ENCODE results near the gene DNAJC5. TPM values are rescaled to one million over a fixed set of nuclear protein-coding genes. Genes with fewer than 3 reads are reported as not detected.

Gene DNAJC5
- total and polyA plus RNA-seq, 8 donors: 20.1 to 31.5 (median 27.8) TPM

GRCh38 chr20:63930971-63931553 lies 36.1 kb downstream of the DNAJC5 start:
- H3K9me3 ChIP-seq: no peaks in the 10 kb centered on the region
- H3K4me3 ChIP-seq: no peak overlapping the region
- DNase-seq (peak in 1 of 6 donors; percentile 50), FAIRE-seq (no peak), ATAC-seq (no peak)
- intact Hi-C loops (cut with DNase I): no loop called here
- 90 to 92% methylated on average over 37 of the region's 37 CpGs for WGBS, 2 donors
- no peak for TF ChIP-seq CTCF (IDR thresholded peaks at IDR 0.05)
- H3K27me3 ChIP-seq: no peaks in the 10 kb centered on the region
- H3K27ac ChIP-seq: no peak overlapping the region
- peaks cover 4 to 47% (median 30%) of the 10 kb centered on the region in 3 donors for H3K36me3 ChIP-seq
- H3K4me1 ChIP-seq: no peaks in the 10 kb centered on the region

- no peak for TF ChIP-seq CTCF (IDR thresholded peaks at IDR 0.05)
- DNase-seq (no peak), FAIRE-seq (no peak), ATAC-seq (no peak)
- Histone ChIP-seq H3K9me3 (no peaks in the 10 kb centered on the region), H3K27me3 (no peaks in the 10 kb centered on the region), H3K4me3 (no peak overlapping the region), H3K4me1 (no peaks in the 10 kb centered on the region), H3K36me3 (peaks cover 4 to 47% (median 30%) of the 10 kb centered on the region in 3 donors), H3K27ac (no peak overlapping the region)
- WGBS, 2 donors: 92 to 93% methylated on average over 19 of the region's 19 CpGs
- intact Hi-C loops (cut with DNase I): no loop called here
Measured at GRCh38 chr20:63931735-63932134, 36.8 kb downstream of the DNAJC5 start.

GRCh38 chr20:63932606-63933160 lies 37.8 kb downstream of the DNAJC5 start:
- Histone ChIP-seq H3K4me1 (no peaks in the 10 kb centered on the region), H3K27me3 (no peaks in the 10 kb centered on the region), H3K27ac (no peak overlapping the region), H3K4me3 (no peak overlapping the region), H3K9me3 (no peaks in the 10 kb centered on the region), H3K36me3 (peaks cover 4 to 47% (median 30%) of the 10 kb centered on the region in 3 donors)
- no peak for FAIRE-seq
- no peak for DNase-seq
- intact Hi-C loops (cut with DNase I): no loop called here
- ATAC-seq: no peak
- TF ChIP-seq CTCF (IDR thresholded peaks at IDR 0.05): no peak
- 92 to 93% methylated on average over 17 of the region's 17 CpGs for WGBS, 2 donors

- TF ChIP-seq CTCF (IDR thresholded peaks at IDR 0.05): no peak
- intact Hi-C loops (cut with DNase I): no loop called here
- H3K36me3 ChIP-seq: peaks cover 4 to 40% (median 24%) of the 10 kb centered on the region in 3 donors
- FAIRE-seq (no peak), DNase-seq (no peak), ATAC-seq (no peak)
- no peak overlapping the region for H3K4me3 ChIP-seq
- 79 to 85% methylated on average over 5 of the region's 5 CpGs for WGBS, 2 donors
- H3K27ac ChIP-seq: no peak overlapping the region
- no peaks in the 10 kb centered on the region for H3K4me1 ChIP-seq
- no peaks in the 10 kb centered on the region for H3K9me3 ChIP-seq
- no peaks in the 10 kb centered on the region for H3K27me3 ChIP-seq
Measured at GRCh38 chr20:63933646-63934045, 38.7 kb downstream of the DNAJC5 start.
